ENCODE results near the gene KIF4A.
"Not testable (repeated sequence)": the region's sequence is repeated elsewhere in the genome, so short reads cannot be mapped to it uniquely, and the experiment has no call there.

GRCh38 chrX:70349367-70350125 lies 59.6 kb downstream of the KIF4A start:
- not testable (repeated sequence) for TF ChIP-seq CTCF (IDR thresholded peaks at IDR 0.05); POLR2AphosphoS5 (IDR thresholded peaks at IDR 0.05); POLR2A (IDR thresholded peaks at IDR 0.05; ENCODE audit: low read depth); EP300 (IDR thresholded peaks at IDR 0.05)
